GM21526 (cell line): ENCODE measurements around the gene ABCB1.

Source experiments
- ATAC-seq: cut with Tn5 transposase; IDR thresholded peaks from one replicate; pipeline ENCODE4 v1.9.1; 2021; ENCODE audit warnings: moderate library complexity; ENCODE audit not compliant: unreplicated experiment, low FRiP score

The ABCB1 gene

DNA sequence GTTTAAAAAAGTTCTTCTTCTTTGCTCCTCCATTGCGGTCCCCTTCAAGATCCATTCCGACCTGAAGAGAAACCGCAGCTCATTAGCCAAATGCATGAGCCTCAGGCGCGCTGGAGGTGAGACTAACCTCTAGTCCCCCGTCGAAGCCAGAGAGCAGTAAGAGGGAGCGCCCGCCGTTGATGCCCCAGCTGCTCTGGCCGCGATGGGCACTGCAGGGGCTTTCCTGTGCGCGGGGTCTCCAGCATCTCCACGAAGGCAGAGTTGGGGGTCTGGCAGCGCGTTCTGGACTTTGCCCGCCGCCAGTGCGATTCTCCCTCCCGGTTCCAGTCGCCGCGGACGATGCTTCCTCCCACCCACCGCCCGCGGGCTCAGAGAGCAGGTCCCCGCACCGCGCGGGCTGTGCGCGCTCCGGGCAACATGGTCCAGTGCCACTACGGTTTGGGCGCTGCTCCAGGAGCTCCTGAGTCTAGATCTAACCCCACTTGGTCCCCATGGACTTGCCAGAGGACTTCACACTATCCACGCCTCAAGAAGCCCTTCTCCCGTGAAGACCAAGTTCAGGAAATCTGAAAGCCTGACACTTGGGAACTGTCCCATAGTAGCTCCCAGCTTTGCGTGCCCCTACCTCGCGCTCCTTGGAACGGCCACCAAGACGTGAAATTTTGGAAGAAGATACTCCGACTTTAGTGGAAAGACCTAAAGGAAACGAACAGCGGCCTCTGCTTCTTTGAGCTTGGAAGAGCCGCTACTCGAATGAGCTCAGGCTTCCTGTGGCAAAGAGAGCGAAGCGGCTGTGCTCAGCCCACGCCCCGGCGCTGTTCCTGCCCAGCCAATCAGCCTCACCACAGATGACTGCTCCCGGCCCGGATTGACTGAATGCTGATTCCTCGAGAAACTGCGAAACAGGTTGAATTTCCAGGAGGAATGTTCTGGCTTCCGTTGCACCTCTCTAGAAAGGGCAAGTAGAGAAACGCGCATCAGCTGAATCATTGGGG is at the start of gene ABCB1:
Gene ABCB1 (minus strand): TSS at position 755 of the 995 bp plus-strand sequence. CDS start 700 bp downstream, at position 55.
- peak; percentile 68 for ATAC-seq

- ATAC-seq: no peak
These were observed 47.6 kb upstream of the ABCB1 start for GRCh38 chr7:87648316-87648715.

DNA sequence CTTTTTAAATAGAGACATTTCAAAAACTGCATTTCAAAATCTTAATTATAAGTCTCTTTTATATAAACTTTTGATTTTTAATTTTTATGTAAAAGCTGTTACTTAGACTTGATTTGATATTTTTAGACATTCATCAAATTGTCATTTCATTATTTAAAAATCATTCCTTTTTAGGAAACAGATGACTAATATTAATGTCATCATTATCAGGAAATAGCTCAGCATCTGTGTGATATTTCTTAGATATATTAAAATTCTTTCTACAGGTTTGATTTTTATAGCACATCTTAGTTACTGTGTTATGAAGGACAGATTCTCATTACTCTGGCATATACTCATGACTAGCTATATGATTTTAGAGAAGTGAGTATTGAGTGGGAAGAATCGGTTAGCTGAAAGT is 44.8 kb upstream of the ABCB1 start:
- ATAC-seq: no peak

DNA sequence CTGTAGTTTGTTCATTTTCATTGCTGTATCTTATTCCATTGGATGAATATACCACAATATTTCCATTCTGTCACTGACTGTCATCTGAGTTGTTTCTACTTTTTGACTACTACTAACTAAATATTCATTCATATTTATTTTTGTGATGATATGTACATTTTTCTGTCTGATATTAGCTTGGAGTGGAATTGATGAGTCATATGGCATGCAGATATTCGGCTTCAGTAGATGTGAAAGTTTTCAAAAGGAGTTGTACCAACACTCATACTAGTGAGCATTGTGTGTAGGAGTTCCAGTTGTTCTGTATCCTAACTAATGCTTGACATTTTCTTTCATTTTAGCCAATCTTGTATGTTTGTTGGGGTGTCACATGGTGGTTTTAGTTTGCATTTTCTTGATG is 35.2 kb upstream of the ABCB1 start:
- ATAC-seq: no peak

DNA sequence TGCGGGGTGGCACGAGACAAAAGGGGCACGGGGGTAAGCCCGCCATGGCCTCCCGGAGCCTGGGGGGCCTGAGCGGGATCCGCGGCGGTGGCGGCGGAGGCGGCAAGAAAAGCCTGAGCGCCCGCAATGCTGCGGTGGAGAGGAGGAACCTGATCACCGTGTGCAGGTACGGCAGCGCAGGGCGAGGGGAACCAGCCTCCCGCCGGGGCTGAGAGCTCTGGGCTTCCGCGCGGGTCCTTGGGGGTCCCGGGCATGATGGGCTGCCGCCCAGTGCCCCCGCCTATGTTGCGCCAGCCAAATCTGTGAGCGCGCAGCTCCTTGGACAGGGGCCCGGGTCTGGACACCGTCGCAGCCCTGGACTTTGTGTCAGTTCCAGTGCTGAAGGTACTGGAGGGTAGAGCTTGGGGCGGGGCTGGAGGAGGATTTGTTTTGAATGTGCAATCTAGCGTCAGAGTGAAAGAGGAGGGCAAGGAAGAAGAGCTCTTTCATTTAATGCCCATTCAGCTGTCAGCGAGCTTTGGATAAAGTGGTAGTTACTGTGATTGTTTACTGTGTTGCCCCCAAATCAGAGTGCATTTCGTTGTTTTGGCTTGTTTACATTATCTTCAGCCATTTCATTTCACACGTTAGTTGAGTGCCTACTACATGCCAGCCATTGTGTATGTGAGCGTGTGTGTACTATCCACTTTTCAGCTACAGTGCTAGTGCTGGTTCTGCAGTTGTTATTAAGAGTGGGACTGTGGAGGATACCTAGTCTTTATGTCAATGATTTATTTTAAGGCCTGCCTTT is 28.3 kb upstream of the ABCB1 start:
- ATAC-seq: no peak

- peak; percentile 30 for ATAC-seq
These were observed 26.9 kb upstream of the ABCB1 start for GRCh38 chr7:87627634-87627994.

GRCh38 chr7:87625101-87625500 is 24.4 kb upstream of the ABCB1 start:
- ATAC-seq: no peak

GRCh38 chr7:87624628-87625027 is 23.9 kb upstream of the ABCB1 start:
- ATAC-seq: no peak

GRCh38 chr7:87615197-87615596 is 14.5 kb upstream of the ABCB1 start:
- no peak for ATAC-seq

GRCh38 chr7:87609916-87610315 is 9.2 kb upstream of the ABCB1 start:
- no peak for ATAC-seq

- ATAC-seq: no peak
These were observed 7.7 kb upstream of the ABCB1 start for GRCh38 chr7:87608431-87608830.

DNA sequence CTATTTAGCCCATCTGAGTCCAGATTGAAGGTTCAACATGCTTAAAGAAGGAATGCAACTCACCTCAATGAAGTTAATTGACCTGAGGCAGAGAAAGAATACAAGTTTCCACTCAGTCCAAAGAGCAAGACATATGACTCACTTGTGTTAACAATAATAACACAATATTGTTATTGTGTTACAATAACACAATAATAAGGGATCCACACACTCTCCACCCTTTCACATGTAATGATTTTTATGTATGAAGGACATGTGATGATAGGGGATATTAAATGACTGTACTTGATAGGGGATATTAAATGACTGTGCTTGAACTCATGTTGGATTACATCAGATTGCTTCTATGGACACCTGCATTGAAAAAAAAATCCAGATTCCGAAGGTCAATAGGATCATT is 3.6 kb upstream of the ABCB1 start:
- no peak for ATAC-seq

- peak; percentile 97 for ATAC-seq
These were observed 1.3 kb downstream of the ABCB1 start for GRCh38 chr7:87599336-87599735.

DNA sequence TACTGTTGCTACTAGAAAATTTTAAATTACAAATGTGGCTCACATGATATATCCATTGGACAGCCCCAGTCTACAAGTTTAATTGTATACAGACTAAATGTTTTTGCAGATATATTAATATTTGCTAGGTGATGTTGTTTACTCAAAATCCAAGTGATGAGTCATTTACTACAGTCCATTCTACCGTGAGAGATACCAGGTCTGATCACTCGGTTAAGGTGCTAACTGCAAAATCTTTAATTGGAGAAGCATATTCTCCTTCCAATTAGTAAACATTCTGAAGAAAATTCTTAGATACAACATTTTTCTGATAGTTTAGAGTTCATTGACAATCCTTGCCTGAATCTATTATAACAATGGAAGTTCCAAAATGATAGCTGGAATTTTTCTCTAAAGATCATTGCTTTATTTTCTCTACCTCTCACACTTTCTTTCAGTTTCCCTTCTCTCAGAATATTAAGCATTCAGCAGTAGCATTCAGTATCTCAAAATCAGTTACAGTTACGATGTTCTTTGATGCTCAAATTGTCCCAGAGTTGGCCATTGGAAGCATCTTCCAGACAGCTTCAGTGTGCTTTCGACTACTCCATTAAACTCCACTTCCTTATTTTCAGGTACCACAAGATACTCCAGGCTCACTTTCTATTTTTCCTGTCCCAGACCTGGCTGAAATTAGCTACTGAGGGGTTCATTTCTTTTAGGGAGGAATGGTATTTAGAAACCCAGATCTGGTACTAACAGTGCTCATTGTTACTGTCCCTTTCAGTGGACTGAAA is 2.3 kb downstream of the ABCB1 start:
- no peak for ATAC-seq

DNA sequence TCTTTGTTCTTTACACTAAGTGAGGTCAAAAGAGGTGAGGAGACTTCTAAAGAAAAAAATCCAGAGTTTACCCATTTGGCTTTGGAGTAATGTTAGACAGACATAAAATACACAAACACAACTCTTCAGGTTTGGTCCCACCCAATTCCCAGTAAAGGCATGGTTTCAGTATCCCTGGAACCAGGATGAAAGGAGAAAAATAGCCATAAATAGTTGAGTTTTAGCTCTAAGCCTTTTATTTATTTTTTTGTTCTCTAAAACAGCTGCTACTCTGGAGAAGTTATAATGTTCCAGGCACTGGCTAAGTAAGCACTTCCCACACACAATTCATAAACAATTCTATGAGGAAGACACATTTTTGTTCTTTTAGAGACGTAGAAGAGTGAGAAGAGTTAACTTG is 4.0 kb downstream of the ABCB1 start:
- no peak for ATAC-seq

- ATAC-seq: no peak
These were observed 4.5 kb downstream of the ABCB1 start for GRCh38 chr7:87596136-87596535.

GRCh38 chr7:87592300-87592699 is 8.4 kb downstream of the ABCB1 start:
- ATAC-seq: no peak

DNA sequence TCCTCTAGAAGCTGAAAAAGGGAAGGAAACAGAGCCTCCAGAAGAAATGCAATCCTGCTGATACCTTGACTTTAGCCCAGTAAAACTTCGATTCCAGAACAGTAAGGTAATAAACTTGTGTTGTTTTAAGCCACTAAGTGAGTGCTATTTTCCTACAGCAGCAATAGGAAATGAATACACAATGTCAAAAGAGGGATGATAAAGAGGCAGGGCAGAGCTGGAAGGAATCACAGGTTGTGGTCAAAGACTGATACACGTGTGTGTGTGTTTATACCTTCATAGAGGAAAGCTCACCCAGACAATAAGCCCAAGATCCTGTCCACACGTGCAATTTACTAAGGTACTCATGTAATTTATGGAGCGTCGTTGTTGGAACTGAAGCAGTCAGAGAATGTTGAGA is 9.5 kb downstream of the ABCB1 start:
- no peak for ATAC-seq

- ATAC-seq: no peak
These were observed 10.1 kb downstream of the ABCB1 start for GRCh38 chr7:87590578-87590977.

DNA sequence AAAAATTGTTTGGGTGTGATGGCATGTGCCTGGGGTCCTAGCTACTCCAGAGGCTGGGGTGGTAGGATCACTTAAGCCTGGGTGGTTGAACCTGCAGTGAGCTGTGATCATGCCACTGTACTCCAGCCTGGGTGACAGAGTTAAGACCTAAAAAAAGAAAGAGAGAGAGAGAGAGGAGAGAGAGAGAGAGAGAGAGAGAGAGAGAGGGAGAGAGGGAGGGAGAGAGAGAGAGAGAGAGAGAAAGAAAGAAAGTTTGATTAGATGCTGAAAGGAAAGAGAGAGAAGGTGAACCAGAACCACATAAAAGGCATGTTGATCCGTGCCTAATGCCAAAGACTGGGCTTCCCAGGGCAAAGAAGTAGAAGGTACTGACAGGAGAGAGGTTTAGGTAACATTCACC is 11.1 kb downstream of the ABCB1 start:
- ATAC-seq: no peak

GRCh38 chr7:87581723-87582122 is 19.0 kb downstream of the ABCB1 start:
- no peak for ATAC-seq
